Endothelial cell of umbilical vein (primary cell): ENCODE results near the gene TSPAN10. TPM values are rescaled to one million over a fixed set of nuclear protein-coding genes. Genes with fewer than 3 reads are reported as not detected.

Experiments used
- BruUV-seq: library from RNA; stranded (reverse); fragments of 400-500 nt; replicated peaks from 2 replicates; lab custom pipeline; 2021; lab: Mats Ljungman, UMichigan
- CTCF ChIA-PET: fragments of 300-600, 350-600 bp; sonication (Branson Sonifier 250); formaldehyde crosslinking; loops from one replicate; lab custom pipeline; 2021; ENCODE audit warnings: antibody characterized with exemption, inconsistent platforms; lab: Charles Lee
- POLR2A ChIA-PET: fragments of 300-600, 350-600 bp; sonication (Branson Sonifier 250); formaldehyde crosslinking; loops from one replicate; lab custom pipeline; 2021; ENCODE audit warnings: antibody characterized with exemption, inconsistent platforms; lab: Charles Lee
- DNase-seq: peaks from one replicate; pipeline ENCODE4 v3.0.0-alpha.2; 2011; ENCODE audit warnings: low read depth, low spot score
- FAIRE-seq: peaks from 2 replicates; lab custom pipeline; 2011; peaks lifted over from hg19 to GRCh38; lab: Jason Lieb, UNC
- H2AFZ ChIP-seq: 2 replicates; pipeline ENCODE4 v1.6.0; 2012; ENCODE audit warnings: low read depth, low read length, control low read depth, inconsistent platforms
- H3K27ac ChIP-seq: 2 replicates; pipeline ENCODE4 v1.5.1; 2011; ENCODE audit warnings: low read depth, mild to moderate bottlenecking, control low read depth, low read length, moderate library complexity; ENCODE audit not compliant: insufficient read depth
- H3K27me3 ChIP-seq, 2 experiments: 2 replicates each; pipeline versions ENCODE4 v1.6.0 to v1.6.1; 2011; ENCODE audit warnings: low read length in 2 of 2, mixed read lengths in 1 of 2; ENCODE audit not compliant: control insufficient read depth in 2 of 2, insufficient read depth in 2 of 2
- H3K36me3 ChIP-seq, 2 experiments: 2 replicates in 1 of 2; 3 replicates in 1 of 2; pipeline ENCODE4 v1.5.1; 2011; ENCODE audit warnings: low read length in 2 of 2, mild to moderate bottlenecking in 1 of 2, moderate library complexity in 1 of 2; ENCODE audit not compliant: control insufficient read depth in 2 of 2, insufficient read depth in 2 of 2; ENCODE audit errors: extremely low read depth in 1 of 2
- H3K4me1 ChIP-seq: 3 replicates; pipeline ENCODE4 v1.5.1; 2011; ENCODE audit warnings: mild to moderate bottlenecking, low read length; ENCODE audit not compliant: control insufficient read depth, insufficient read depth; ENCODE audit errors: extremely low read depth
- H3K4me2 ChIP-seq: 2 replicates; pipeline ENCODE4 v1.6.1; 2011; ENCODE audit warnings: low read length, control low read depth, mixed read lengths; ENCODE audit not compliant: insufficient read depth
- H3K4me3 ChIP-seq, 3 experiments: fragments of 200-600 bp in 1 of 3; sonication (generic), shearing (Covaris generic) in 1 of 3; replicated peaks in 1 of 3; 2 replicates each; pipeline ENCODE4 v1.5.1; 2011 to 2016; ENCODE audit warnings: control low read depth in 3 of 3, low read length in 3 of 3, mild to moderate bottlenecking in 2 of 3, inconsistent platforms in 1 of 3, low read depth in 1 of 3, moderate library complexity in 1 of 3; ENCODE audit not compliant: insufficient read depth in 1 of 3
- H3K79me2 ChIP-seq: 2 replicates; pipeline ENCODE4 v1.6.0; 2012; ENCODE audit warnings: low read length, inconsistent platforms; ENCODE audit not compliant: control insufficient read depth, insufficient read depth
- H3K9ac ChIP-seq: replicated peaks from 2 replicates; pipeline ENCODE3; 2011; ENCODE audit warnings: low read length, control low read depth; ENCODE audit not compliant: insufficient read depth; ENCODE audit errors: extremely low read depth
- H3K9me1 ChIP-seq: replicated peaks from 3 replicates; pipeline ENCODE4 v1.6.0; 2011; ENCODE audit warnings: mild to moderate bottlenecking, low read length; ENCODE audit not compliant: control insufficient read depth, insufficient read depth; ENCODE audit errors: extremely low read depth
- H3K9me3 ChIP-seq: replicated peaks from 2 replicates; pipeline ENCODE4 v1.5.1; 2012; ENCODE audit warnings: low read length, inconsistent platforms; ENCODE audit not compliant: control insufficient read depth, insufficient read depth
- H4K20me1 ChIP-seq: replicated peaks from 2 replicates; pipeline ENCODE3; 2011; ENCODE audit warnings: mild to moderate bottlenecking, low read length; ENCODE audit not compliant: control insufficient read depth, insufficient read depth; ENCODE audit errors: extremely low read depth
- CTCF ChIP-seq, 2 donors: IDR thresholded peaks; 1 replicate in 1 of 2; 2 replicates in 1 of 2; pipeline ENCODE4 v1.5.1; 2011; ENCODE audit warnings: low read length in 2 of 2, mild to moderate bottlenecking in 2 of 2, moderate library complexity in 2 of 2, control low read depth in 1 of 2, inconsistent platforms in 1 of 2, low read depth in 1 of 2; ENCODE audit not compliant: insufficient read depth in 1 of 2; ENCODE audit errors: extremely low read depth in 1 of 2
- EZH2 ChIP-seq: IDR thresholded peaks from 2 replicates; pipeline ENCODE4 v1.6.1; 2012; ENCODE audit warnings: borderline replicate concordance, low read depth, mild to moderate bottlenecking, moderate library complexity, low read length, inconsistent platforms; ENCODE audit not compliant: severe bottlenecking
- FOS ChIP-seq: IDR thresholded peaks from 2 replicates; pipeline ENCODE4 v1.6.1; 2011; ENCODE audit warnings: mild to moderate bottlenecking, low read length, moderate library complexity, borderline replicate concordance; ENCODE audit not compliant: insufficient read depth
- GATA2 ChIP-seq: IDR thresholded peaks from 2 replicates; pipeline ENCODE4 v1.7.0; 2011; ENCODE audit warnings: low read depth, mild to moderate bottlenecking, moderate library complexity, mixed read lengths, low read length; ENCODE audit not compliant: insufficient read length, insufficient read depth
- JUN ChIP-seq: IDR thresholded peaks from 2 replicates; pipeline ENCODE4 v1.6.1; 2011; ENCODE audit warnings: borderline replicate concordance, low read depth; ENCODE audit not compliant: insufficient read length, insufficient read depth
- MAX ChIP-seq: IDR thresholded peaks from 2 replicates; pipeline ENCODE4 v1.6.1; 2011; ENCODE audit not compliant: insufficient read depth, insufficient read length
- MYC ChIP-seq: IDR thresholded peaks from one replicate; pipeline ENCODE4 v1.6.1; 2011; ENCODE audit warnings: mild to moderate bottlenecking, low read depth, low read length
- POLR2A ChIP-seq: IDR thresholded peaks from 2 replicates; pipeline ENCODE4 v1.6.1; 2012; ENCODE audit warnings: low read depth, mild to moderate bottlenecking, control low read depth, low read length
- POLR2AphosphoS5 ChIP-seq: IDR thresholded peaks from 2 replicates; pipeline ENCODE4 v1.6.1; 2012; ENCODE audit warnings: low read depth, mild to moderate bottlenecking, control low read depth, low read length, moderate library complexity; ENCODE audit not compliant: insufficient read depth
- dilution Hi-C: fragments of 300-500 bp; cut with MboI; formaldehyde crosslinking; loops from one replicate; pipeline ENCODE4 v1.15.0; 2019; ENCODE audit warnings: low sequenced_read_pairs; ENCODE audit not compliant: extremely low pct_ligation_motif_present
- intact Hi-C: fragments of 100-400 bp; cut with micrococcal nuclease; formaldehyde crosslinking; loops from one replicate; pipeline ENCODE4 v1.10.0; 2022
- polyA plus RNA-seq, 4 experiments: library from polyadenylated mRNA; depleted of rRNA in 3 of 4; stranded (reverse) in 3 of 4; unstranded in 1 of 4; fragments of >200 nt; gene quantifications; 2 replicates each; pipeline versions ENCODE4 v1.2.1 to v1.2.3, GENCODE V29; 2011 to 2012; ENCODE audit warnings: missing spikeins in 1 of 4
- total RNA-seq: library from RNA; stranded (reverse); gene quantifications from 2 replicates; pipeline ENCODE4 v1.2.3, GENCODE V29; 2021

TSPAN10 gene
- total and polyA plus RNA-seq, 2 donors (not counting 3 experiments of a cell fraction or from before 2014, with no cell fraction given) = 0.91 to 1.1 TPM

GRCh38 chr17:81695211-81695610 is 58.2 kb downstream of the TSPAN10 start:
- intact Hi-C loops (no loop called here), dilution Hi-C loops (no loop called here)
- no peak for FAIRE-seq
- Histone ChIP-seq H3K79me2 (peaks cover 29% of the 10 kb centered on the region), H3K9me1 (no peaks in the 10 kb centered on the region), H2AFZ (no peak overlapping the region), H3K36me3 (peaks cover 21 to 74% of the 10 kb centered on the region in 2 experiments), H3K9me3 (no peaks in the 10 kb centered on the region), H3K27me3 (no peaks in the 10 kb centered on the region), H4K20me1 (no peaks in the 10 kb centered on the region), H3K9ac (no peak overlapping the region), H3K4me1 (no peaks in the 10 kb centered on the region), H3K4me2 (no peak overlapping the region), H3K27ac (no peak overlapping the region), H3K4me3 (no peak overlapping the region)
- no TSS peak for BruUV-seq
- no peak for DNase-seq
- TF ChIP-seq POLR2A = no peak
- TF ChIP-seq GATA2 = no peak
- TF ChIP-seq CTCF (IDR thresholded peaks at IDR 0.05; ENCODE audit: extremely low read depth in 1 of 2, insufficient read depth in 1 of 2, low read depth in 1 of 2, low read length in 2 of 2) = no peak
- no peak for TF ChIP-seq POLR2AphosphoS5
- TF ChIP-seq EZH2 = no peak
- TF ChIP-seq FOS = no peak
- no peak for TF ChIP-seq JUN
- no peak for TF ChIP-seq MAX
- TF ChIP-seq MYC = no peak
- POLR2A ChIA-PET = no interaction called here
- CTCF ChIA-PET = no interaction called here
